GM19455 (cell line): ENCODE measurements around the gene HAUS2.
"Not testable (repeated sequence)": the region's sequence is repeated elsewhere in the genome, so short reads cannot be mapped to it uniquely, and the experiment has no call there.

Experiments
- ATAC-seq: cut with Tn5 transposase; IDR thresholded peaks from one replicate; pipeline ENCODE4 v1.9.1; 2021; ENCODE audit not compliant: unreplicated experiment

HAUS2 gene

DNA sequence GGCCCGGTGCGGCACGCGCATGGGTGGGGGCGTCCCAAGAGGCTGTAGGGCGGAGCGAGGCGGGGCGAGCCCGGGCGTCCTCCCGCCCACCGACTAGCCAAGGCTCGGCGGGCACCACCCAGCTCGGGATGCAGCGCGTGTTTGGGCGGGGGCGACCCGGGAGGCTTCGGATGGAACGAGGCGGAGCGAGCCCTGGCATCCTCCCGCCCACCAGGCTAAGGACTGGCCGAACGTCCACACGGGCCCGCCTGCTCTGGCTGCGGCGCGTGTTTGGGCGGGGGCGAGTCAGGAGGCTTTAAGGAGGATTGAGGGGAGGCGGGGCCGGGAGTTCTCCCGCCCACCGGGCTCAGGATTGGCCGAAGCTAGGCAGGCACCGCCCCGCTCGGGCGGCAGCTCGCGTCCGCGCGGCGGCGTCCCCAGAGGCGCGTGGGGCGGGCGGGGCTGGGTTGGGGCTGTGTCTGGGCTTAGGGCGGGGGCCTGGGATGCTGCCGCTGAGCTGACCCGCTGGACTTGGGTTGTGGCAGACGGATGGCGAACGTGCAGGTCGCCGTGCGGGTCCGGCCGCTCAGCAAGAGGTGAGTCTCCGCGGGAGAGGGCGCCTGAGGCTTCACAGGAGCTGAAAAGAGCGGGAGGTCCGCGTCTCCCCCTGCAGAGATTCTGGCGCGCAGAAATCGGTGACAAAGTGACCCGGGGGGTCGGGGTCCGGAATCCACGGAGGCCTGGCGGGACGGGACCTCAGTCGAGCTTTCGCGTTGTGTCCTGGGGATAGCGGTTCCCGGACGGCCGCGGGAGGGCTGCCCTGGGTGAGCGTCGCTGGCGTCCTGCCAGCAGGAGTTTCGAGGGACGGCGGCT lies 26.8 kb downstream of the HAUS2 start, which contains the start of gene STARD9:
STARD9 (plus strand) TSS at position 419 of the 852 bp plus-strand sequence; CDS start at position 529, 110 bp downstream.
- ATAC-seq, result peak; percentile 91

DNA sequence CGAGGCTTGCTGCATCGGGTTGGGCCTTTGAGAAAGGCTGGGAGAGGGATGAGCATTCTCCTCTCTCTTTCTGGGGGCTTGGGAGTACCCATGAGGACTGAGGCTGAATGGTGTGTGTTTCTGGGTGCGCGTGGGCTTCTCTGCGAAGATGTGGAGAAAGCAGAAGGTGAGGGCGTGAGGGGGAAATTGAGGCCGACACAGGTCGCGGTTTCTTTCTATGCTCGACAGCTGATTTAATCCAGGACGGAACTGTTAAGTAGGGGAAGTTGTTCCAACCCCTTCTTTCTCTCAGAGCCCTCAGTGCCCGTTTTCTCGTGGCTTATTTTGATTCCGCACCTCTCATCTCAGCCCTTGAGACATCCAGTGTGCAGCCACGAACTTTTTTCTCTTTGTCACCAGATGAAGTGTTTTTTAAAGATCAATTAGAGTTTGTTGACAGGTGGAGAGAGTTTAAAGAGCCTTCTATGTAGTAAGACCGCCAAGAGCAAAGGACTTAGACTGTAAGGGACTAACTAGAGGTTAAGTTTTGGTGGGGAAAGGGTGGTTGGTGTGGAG lies 27.5 kb downstream of the HAUS2 start:
- no peak for ATAC-seq

DNA sequence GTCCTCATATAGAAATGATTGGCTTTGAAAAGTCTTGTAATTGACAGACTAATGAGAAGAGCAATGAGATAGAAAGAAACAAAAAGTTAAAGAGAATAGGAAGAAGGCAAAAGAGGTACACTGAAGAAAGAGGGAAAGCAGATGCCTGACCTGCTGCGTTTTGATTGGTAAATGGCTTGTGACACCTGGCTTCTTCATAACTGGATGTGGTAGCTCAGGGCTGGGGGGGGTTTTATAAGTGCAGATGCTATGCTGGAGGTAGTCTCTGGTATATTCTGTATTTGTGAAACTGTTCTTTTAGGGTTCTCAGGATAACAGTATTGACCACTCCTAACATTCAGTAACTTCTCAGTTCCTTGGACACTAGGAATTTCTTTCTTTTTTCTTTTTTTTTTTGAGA lies 28.1 kb downstream of the HAUS2 start:
- no peak for ATAC-seq

DNA sequence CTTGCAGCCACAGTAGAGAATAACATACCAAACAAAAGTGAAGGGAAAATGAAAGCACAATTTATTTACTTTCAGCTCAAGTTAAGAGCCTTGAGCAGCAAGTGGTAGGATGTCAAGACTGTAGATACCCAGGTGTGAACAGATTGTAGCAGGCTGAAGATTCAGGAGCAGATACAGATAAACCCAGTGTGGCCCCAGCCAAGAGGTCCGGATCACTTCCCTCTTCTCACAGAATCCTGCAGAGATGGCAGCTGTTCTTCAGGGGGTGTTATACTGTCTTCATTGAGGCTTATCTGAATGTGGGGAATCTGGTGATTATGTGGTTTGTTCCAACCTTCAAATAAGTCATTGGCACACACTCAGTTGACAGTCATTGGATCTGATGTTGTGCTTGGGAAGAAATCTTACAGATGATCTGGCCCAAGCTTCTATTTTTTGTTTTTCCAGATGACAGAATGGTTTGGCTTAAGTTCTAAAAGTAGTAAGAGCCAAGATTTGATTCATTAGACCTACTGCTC lies 28.9 kb downstream of the HAUS2 start:
- no peak for ATAC-seq

DNA sequence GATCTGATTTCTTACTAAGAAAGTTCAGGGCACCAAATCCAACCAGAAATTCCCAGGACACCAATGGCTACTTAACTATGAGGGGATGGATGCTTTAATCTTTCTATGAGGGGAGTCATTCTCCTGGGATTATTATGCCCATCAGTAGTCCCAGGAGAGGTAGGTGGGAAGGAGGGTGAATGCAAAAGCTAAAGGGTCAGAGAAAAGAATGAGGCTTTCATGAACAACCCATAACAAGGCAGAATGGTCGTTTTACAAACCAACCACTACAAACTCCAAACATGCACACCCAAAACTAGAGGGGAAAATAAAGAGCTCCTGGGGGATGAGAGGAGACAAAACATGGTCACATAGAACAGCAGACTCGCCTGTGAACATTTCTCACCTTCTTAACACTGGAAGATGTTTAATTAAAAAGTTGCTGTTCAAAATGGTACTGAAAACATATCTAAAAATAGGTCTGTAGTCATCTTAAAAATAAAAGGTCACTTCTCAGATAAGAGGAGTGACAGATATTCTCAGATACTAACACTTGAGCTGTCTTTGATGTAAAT lies 30.4 kb downstream of the HAUS2 start:
- ATAC-seq, result no peak

DNA sequence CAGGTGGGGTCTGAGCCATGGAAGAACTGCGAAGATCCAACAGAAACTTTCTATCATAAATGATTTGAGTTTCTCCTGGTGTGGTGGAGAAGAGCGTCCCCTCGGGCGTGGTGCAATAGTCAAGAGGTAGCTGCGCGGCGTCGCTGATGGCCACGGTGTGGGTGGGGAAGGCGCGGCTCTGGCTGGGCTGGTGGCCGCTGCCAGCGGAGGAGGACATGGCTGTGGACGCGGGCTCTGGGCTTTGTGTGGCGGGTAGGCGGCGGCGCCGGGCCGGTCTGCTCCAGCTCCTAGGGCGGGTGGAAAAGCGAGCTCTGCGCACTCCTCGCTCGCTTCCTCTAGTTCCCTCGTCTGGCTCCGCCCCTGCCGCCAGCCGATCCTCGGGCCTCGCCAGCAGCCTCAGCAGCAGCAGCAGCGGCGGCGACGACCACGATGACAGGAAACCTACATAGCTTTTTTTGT lies 32.7 kb downstream of the HAUS2 start:
- peak; percentile 68 for ATAC-seq

DNA sequence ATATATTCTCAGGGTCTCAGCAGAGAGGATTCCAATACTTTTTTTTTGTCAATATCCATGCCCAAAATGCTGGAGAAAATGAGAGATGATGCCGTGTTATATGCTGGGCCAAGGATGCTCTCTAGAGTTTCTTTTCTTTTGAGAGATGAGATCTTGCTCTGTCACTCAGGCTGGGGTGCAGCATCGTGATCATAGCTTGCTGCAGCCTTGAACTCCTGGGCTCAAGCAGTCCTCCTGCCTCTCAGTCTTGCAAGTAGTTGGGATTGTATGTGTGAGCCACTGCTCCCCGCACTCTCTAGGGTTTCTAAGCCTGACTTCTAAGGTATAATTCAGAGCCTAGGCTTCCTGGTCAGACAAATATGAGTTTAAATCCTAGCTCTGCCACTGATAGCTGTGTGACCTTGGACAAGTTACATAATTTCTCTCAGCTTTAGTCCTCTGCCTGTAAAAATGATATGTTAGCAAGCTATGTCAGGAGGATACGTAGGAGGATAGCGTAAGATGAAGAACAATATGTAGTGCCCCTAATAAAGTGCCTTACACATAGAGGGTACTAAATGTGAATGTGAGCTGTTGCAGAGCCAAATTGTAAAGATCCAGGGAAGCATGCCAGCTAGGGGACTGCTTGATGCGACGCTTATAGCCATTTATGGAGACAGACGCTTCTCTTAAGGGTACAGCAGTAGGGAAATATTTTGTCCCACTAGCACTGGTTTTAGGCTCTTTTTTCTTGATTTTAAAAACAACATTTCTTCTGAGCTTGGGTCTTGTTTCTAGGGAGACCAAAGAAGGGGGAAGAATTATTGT lies 34.1 kb downstream of the HAUS2 start:
- no peak for ATAC-seq

DNA sequence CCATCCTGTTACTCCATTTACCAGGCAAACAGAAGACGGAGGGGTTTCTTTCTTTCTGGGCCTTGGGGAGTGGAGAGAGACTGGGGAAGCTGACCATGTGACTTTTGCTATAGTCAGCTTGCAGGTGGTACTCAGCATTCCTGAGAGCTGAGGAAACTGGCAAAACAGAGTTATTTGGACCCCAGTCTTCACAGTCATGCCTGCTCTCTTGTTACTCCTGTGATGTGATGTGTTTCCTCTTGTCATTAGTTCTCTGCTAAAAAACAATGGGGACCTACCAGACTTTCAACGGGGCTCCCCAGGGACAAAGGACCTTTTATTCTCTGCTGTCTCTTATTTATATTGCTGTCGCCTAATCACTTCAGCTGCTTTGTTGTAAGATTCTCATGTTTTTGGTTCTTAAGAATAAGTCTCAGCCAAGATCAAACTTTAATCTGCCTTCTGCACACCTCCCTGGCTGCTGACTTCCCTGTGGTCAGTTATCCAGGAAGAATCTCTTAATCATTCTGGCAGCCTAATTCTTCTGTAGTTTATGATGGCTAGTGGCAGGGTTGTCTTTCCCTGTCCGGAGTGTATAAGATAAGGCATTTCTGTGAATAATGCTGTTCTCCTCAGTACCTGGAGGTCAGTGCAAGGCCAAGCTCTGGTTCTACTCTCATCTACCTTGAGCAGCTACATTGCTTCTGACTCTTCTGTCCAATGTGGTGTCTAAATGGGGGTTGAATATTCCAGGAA lies 35.6 kb downstream of the HAUS2 start:
- no peak for ATAC-seq

DNA sequence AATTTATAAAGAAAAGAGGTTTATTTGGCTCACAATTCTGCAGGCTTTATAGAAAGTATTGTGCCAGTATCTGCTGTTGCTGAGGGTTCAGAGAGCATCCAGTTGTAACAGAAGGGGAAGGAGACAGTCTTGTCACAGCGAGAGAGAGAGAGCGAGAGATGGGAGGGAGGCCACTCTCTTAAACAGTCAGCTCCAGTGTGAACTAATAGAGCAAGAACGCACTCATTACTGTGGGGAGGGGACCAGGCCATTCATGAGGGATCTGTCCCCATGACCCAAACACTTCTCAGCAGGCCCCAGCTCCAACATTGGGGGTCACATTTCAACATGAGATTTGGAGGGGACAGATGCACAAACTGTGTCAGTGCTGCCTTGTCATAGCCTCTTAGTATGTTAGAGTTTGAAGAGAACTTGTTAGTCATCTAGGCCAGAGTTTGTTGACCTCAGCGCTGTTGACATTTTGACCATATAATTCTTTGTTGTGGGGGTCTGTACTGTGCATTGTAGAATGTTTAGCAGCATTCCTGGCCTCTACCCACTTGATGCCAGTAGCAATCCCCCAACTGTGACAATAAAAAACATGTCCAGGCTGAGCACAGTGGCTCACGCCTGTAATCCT lies 42.1 kb downstream of the HAUS2 start:
- no peak for ATAC-seq

DNA sequence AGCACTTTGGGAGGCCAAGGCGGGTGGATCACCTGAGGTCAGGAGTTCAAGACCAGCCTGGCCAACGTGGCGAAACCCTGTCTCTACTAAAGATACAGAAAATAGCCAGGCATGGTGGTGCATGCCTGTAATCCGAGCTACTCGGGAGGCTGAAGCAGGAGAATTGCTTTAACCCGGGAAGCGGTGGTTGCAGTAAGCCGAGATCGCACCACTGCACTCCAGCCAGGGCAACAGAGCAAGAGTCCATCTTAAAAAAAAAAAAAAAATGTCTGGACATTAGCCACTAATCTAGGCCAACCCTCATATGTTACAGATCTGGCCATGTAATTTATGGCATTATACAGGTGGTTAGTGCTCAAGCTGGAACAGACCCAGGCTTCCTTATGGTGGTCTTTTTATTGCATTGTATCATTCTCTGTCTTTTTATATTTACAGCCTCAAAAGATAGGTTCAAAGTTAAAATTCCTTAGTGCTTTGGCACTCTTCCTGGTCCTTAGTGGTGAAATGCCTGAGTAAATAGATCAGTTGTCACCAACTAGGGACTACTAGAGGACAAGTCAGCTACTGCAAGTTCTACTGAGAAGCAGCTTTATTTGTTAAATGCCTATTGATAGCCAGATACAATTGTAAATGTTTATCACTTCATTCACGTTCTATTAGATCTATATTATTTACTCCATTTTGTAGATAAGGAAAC lies 42.7 kb downstream of the HAUS2 start:
- no peak for ATAC-seq

DNA sequence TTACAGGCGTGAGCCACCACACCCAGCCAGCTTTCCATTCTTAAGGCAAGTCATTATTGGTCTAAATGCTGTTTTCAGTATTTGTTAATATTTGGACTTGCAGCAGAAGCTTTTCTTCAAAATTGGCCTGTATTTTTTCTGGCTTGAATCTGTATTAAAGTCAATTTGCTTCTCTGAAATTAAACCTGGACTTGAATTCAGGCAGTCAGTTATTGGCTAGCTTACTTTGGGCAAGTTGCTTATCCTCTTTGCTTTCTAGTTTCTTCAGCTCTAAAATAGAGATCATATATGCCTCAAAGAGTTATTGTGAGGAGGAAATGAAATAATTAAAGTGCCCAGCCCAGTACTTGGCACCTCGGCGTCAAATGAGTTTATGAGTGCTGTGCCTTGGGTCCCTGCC lies 44.1 kb downstream of the HAUS2 start:
- no peak for ATAC-seq

DNA sequence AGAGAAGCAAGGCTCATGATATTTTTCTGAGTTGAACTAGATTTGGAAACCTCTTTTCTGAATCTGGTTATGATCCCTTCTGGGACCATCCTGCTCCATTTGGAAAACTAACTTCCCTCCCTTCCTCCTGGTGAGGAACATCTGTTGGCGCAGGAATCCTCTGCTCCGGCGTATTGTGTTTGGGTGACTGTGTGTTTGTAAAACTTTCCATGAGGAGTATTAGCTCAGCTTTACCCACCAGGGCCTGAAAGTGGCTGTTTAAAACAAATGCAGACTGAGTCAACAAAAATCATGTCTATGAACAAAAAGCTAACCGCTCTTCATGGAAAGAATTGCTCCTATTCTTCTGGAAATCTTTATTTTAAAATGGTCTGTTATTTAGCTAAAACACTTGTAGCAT lies 44.5 kb downstream of the HAUS2 start:
- no peak for ATAC-seq

DNA sequence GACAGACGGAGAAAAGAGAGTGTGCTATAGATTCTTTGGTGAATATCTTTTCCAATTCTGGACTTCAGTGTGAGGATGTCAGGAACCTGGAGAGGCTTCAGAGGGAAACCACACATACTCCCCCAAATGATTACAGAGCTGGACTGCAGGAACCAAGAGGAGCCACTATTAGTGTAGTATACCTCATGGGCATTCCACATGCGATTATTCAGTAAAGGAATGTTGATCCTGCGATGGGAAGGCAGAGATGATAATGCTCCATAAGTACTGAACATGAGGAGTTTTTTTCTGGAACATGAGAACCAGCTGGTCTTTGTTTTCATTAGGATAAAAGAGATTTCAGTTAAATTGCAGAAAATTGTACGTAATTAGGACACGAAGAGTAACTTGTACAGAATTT lies 45.5 kb downstream of the HAUS2 start:
- no peak for ATAC-seq

DNA sequence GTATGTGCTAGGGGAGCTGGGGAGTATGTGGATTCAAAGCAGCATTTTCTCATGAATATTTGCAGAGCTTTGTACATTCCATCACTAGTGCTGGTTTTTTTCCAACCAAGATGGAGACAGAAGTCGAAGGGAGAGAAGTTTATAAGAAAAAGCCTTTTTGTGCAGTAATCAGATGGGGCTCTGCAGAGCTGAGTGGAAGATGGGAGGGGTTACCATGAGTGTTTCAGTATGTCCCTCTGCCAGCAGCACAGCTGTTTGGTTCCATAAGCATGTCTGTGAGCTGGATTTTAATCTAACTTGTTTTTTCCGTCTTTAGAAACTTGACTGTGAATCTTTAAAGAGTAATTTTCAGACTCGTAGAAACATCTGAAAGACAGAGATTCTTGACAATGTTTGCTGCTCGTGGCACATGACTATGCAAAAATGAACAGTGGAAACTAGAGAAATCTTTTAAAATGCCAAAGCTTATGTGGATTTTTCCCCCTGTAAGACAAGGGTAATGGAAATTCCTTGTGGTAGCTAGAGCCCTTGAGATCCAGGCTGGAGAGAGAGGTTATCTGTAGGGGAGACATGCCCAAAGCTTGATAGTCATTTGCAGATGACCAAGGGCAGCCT lies 47.1 kb downstream of the HAUS2 start:
- no peak for ATAC-seq

DNA sequence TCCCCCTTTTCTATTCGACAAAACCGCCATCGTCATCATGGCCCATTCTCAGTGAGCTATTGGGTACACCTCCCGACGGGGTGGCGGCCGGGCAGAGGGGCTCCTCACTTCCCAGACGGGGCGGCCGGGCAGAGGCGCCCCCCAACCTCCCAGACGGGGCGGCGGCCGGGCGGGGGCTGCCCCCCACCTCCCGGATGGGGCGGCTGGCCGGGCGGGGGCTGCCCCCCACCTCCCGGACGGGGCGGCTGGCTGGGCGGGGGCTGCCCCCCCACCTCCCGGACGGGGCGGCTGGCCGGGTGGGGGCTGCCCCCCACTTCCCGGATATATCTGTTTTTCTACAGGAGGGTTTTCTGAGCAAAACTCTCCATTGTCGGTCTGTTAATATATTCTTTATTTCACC lies 52.7 kb downstream of the HAUS2 start:
- not testable (repeated sequence) for ATAC-seq

DNA sequence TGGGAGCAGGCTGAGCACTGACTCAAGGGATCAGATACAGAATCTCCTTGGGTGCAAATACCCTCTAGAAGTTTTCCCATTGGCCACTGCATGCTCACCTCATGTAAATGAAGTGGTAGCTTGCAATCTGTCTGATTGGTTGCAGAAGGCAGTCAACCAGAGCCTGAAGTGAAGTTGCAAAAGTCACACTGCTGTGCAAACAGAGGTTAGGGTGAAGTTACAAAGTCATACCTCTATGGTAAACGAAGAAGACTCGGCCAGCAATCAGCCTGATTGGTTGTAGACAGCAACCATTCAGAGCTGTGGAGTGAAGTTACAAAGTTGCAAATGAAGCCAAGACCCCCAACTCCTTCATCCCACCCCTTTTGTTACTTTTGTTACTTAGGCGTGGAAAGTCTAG lies 53.9 kb downstream of the HAUS2 start:
- ATAC-seq, result no peak

DNA sequence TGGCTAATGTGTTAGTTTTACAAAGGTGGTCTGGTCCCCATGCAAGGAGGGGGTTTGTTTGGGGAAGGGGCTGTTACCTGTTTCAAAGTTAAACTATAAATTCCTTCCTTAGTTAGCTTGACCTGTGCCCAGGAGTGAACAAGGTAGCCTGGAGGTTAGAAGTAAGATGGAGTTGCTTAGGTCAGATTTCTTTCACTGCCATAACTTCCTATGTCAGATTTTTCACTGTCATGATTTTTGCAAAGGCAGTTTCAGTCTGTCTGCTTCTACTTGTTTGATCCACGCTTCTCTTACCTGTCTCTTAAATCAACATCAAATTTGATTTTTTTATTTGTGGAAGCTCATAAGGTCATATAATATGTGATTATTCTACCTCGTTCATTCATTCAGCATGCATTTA lies 55.3 kb downstream of the HAUS2 start:
- no peak for ATAC-seq

DNA sequence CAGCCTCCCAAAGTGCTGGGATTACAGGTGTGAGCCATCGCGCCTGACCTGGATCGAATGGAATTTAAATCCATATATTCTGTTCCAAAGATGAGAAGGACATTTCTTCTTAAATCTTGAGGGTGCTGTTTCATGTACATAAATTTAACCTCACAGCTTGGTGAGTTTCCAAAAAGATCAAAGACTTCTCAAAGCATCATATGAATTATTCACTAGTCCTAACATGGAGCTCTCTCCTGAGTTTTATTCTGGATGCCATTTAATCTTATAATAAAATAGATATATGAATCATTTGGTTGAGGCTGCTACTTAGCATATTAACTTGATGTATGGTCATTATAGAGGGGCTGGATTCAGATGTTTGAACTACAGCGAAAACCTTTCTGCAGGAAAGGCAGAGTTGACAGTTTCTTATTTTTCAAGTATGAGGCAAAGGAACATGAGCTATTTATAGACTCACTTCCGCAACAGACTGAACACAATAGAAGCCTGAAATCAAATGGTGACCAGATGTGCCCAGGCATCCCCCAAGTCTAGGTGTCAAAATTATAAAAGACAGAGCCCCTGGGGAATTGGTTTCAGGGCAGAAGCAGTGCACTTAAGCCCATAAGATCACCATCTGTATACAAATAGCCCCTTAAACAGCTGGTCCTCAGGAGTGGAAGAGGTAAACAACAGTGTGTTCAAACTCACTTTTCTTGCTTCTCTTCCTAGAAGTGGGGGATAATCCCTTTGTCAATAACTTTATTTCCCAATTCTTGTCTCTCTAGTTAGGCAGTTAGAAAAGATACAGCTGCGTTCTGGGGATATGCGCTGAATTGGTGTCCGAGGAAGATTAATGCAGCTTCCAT lies 56.5 kb downstream of the HAUS2 start:
- no peak for ATAC-seq
